ENCODE data around the gene SS18L1. TPM values are rescaled to one million over a fixed set of nuclear protein-coding genes. Genes with fewer than 3 reads are reported as not detected.

Gene SS18L1
- total RNA-seq, 1 experiment from 2014 or later, result 34.7 TPM

- ChIA-PET POLR2A (ENCODE audit: low non-redundant PET) (no interaction called here), CTCF (interaction anchor here (0.6 to 1.0 kb wide), 2 partner anchors 134 to 145 kb away, joined by 3 to 5 read pairs; no protein-coding TSS in a partner anchor)
- Histone ChIP-seq H3K9me3 (ENCODE audit: low read depth, low read length, poor library complexity, severe bottlenecking) (no peaks in the 10 kb centered on the region), H3K4me1 (ENCODE audit: insufficient read depth, low read length, poor library complexity, severe bottlenecking) (no peaks in the 10 kb centered on the region), H3K36me3 (ENCODE audit: insufficient read depth, low read length, poor library complexity, severe bottlenecking) (peaks cover 19% of the 10 kb centered on the region), H3K27me3 (replicated peaks; ENCODE audit: insufficient read depth, low read depth, low read length, poor library complexity) (no peaks in the 10 kb centered on the region), H3K4me3 (ENCODE audit: low read depth, low read length, poor library complexity, severe bottlenecking) (no peak overlapping the region), H3K27ac (ENCODE audit: low read depth, low read length, poor library complexity, severe bottlenecking) (peak overlapping the region; percentile 50)
- no TSS peak for BruUV-seq (replicated peaks)
- no peak for DNase-seq (ENCODE audit: low spot score)
- TF ChIP-seq EZH2 (IDR thresholded peaks at IDR 0.05; ENCODE audit: borderline replicate concordance, low read depth, low read length, poor library complexity, severe bottlenecking) (no peak), CTCF (conservative IDR thresholded peaks at IDR 0.05; ENCODE audit: low read depth, low read length) (no peak)
- intact Hi-C loops (cut with micrococcal nuclease; ENCODE audit: unreplicated experiment), result no loop called here
These were observed 12.6 kb downstream of the SS18L1 start for GRCh38 chr20:62156254-62156556.

DNA sequence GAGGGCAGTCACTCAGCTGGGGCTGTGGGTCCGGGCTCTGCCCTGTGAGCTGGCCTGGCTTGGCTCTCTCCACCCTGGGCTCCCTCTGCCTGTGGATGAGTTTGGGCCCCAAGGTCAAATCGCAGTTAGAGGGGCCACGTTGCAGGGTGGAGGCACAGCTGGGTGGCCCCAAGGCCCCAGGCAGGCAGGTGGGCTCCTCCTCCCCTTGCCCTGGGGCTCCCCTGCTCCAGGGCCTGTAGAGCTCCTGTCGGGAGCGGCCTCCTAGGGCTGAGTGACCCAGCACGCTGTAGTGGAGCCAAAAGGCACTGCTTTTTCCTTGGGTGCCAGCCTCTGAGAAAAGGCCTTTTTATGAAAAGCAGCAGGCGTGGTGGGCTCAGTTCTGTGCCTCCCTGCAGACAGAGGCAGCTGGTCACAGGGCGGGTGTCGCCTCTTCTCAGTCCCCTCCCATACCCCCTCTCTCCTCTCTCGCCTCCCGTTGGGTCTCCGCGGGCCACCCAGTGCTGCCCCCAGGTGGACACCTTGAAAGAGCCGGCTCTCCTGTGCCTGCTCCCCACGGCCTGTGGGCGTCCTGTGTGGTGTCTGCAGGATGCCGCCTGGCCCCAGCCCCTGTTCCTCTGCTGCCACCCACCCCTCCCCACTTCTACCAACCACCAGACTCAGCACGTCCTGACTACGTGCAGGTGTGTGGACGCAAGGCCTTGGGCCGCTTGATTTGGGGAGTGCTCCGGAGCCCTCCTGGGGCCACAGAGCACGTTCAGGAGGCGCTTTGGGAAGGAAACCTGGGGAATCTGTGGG is 13.2 kb downstream of the SS18L1 start:
- no peaks in the 10 kb centered on the region for H3K27me3 ChIP-seq (replicated peaks; ENCODE audit: insufficient read depth, low read depth, low read length, poor library complexity)
- no peaks in the 10 kb centered on the region for H3K4me1 ChIP-seq (ENCODE audit: insufficient read depth, low read length, poor library complexity, severe bottlenecking)
- POLR2A ChIA-PET (ENCODE audit: low non-redundant PET), result no interaction called here
- H3K36me3 ChIP-seq (ENCODE audit: insufficient read depth, low read length, poor library complexity, severe bottlenecking), result peaks cover 20% of the 10 kb centered on the region
- no TSS peak for BruUV-seq (replicated peaks)
- intact Hi-C loops (cut with micrococcal nuclease; ENCODE audit: unreplicated experiment), result no loop called here
- peak overlapping the region; percentile 50 for H3K27ac ChIP-seq (ENCODE audit: low read depth, low read length, poor library complexity, severe bottlenecking)
- TF ChIP-seq CTCF (conservative IDR thresholded peaks at IDR 0.05; ENCODE audit: low read depth, low read length) (peak; percentile 74), EZH2 (IDR thresholded peaks at IDR 0.05; ENCODE audit: borderline replicate concordance, low read depth, low read length, poor library complexity, severe bottlenecking) (no peak)
- DNase-seq (ENCODE audit: low spot score), result peak; percentile 77
- CTCF ChIA-PET, result interaction anchor here (0.6 to 1.0 kb wide), 2 partner anchors 135 to 146 kb away, joined by 3 to 5 read pairs; no protein-coding TSS in a partner anchor
- H3K4me3 ChIP-seq (ENCODE audit: low read depth, low read length, poor library complexity, severe bottlenecking), result no peak overlapping the region
- no peaks in the 10 kb centered on the region for H3K9me3 ChIP-seq (ENCODE audit: low read depth, low read length, poor library complexity, severe bottlenecking)

- BruUV-seq (replicated peaks), result no TSS peak
- intact Hi-C loops (cut with micrococcal nuclease; ENCODE audit: unreplicated experiment), result no loop called here
- H3K9me3 ChIP-seq (ENCODE audit: low read depth, low read length, poor library complexity, severe bottlenecking), result no peaks in the 10 kb centered on the region
- TF ChIP-seq CTCF (conservative IDR thresholded peaks at IDR 0.05; ENCODE audit: low read depth, low read length), result no peak
- TF ChIP-seq EZH2 (IDR thresholded peaks at IDR 0.05; ENCODE audit: borderline replicate concordance, low read depth, low read length, poor library complexity, severe bottlenecking), result no peak
- ChIA-PET POLR2A (ENCODE audit: low non-redundant PET) (no interaction called here), CTCF (no interaction called here)
- no peak for DNase-seq (ENCODE audit: low spot score)
- H3K27ac ChIP-seq (ENCODE audit: low read depth, low read length, poor library complexity, severe bottlenecking), result no peak overlapping the region
- no peaks in the 10 kb centered on the region for H3K4me1 ChIP-seq (ENCODE audit: insufficient read depth, low read length, poor library complexity, severe bottlenecking)
- peaks cover 23% of the 10 kb centered on the region for H3K36me3 ChIP-seq (ENCODE audit: insufficient read depth, low read length, poor library complexity, severe bottlenecking)
- H3K27me3 ChIP-seq (replicated peaks; ENCODE audit: insufficient read depth, low read depth, low read length, poor library complexity), result no peaks in the 10 kb centered on the region
- no peak overlapping the region for H3K4me3 ChIP-seq (ENCODE audit: low read depth, low read length, poor library complexity, severe bottlenecking)
These were observed 14.0 kb downstream of the SS18L1 start for GRCh38 chr20:62157387-62158087.

All from A673 (cell line).